Naive thymus-derived CD4-positive, alpha-beta T cell (primary cell): ENCODE data around the gene DAB2IP. TPM values are rescaled to one million over a fixed set of nuclear protein-coding genes. Genes with fewer than 3 reads are reported as not detected.

Source experiments
- ATAC-seq: fragments of 150-1000 bp; cut with Tn5 transposase; 2 replicates; pipeline ENCODE4 v1.10.0; 2021; ENCODE audit warnings: mild to moderate bottlenecking, moderate library complexity
- CTCF ChIA-PET: fragments of 350-600 bp; sonication (Branson Sonifier 250); formaldehyde crosslinking; loops from one replicate; lab custom pipeline; 2021; ENCODE audit warnings: antibody characterized with exemption; lab: Charles Lee
- POLR2A ChIA-PET: fragments of 350-600 bp; sonication (Branson Sonifier 250); formaldehyde crosslinking; loops from one replicate; lab custom pipeline; 2021; ENCODE audit warnings: antibody characterized with exemption, inconsistent platforms; lab: Charles Lee
- DNase-seq, 9 donors: peaks; one replicate each; pipeline versions ENCODE4 v3.0.0 to v3.0.0-alpha.2; 2020 to 2022; ENCODE audit warnings: mixed read lengths in 1 of 9
- H3K27ac ChIP-seq: one replicate; pipeline ENCODE4 v1.7.0; 2013; ENCODE audit warnings: mild to moderate bottlenecking, low read depth, low read length, moderate library complexity
- H3K27me3 ChIP-seq, 2 donors: one replicate each; pipeline ENCODE4 v1.7.0; 2013; ENCODE audit warnings: low read length in 2 of 2, mild to moderate bottlenecking in 2 of 2, moderate library complexity in 2 of 2; ENCODE audit not compliant: control insufficient read depth in 2 of 2, insufficient read depth in 2 of 2
- H3K36me3 ChIP-seq, 3 experiments: 1 replicate in 2 of 3; 2 replicates in 1 of 3; pipeline ENCODE4 v1.7.0; 2013; ENCODE audit warnings: low read length in 3 of 3, mild to moderate bottlenecking in 3 of 3, moderate library complexity in 1 of 3; ENCODE audit not compliant: insufficient read depth in 3 of 3, control insufficient read depth in 2 of 3
- H3K4me1 ChIP-seq, 2 donors: one replicate each; pipeline ENCODE4 v1.7.0; 2013; ENCODE audit warnings: low read length in 2 of 2, mild to moderate bottlenecking in 2 of 2, moderate library complexity in 1 of 2; ENCODE audit not compliant: control insufficient read depth in 2 of 2, insufficient read depth in 2 of 2
- H3K4me3 ChIP-seq: 2 replicates; pipeline ENCODE4 v1.7.0; 2013; ENCODE audit warnings: mild to moderate bottlenecking, low read length
- H3K9me3 ChIP-seq, 3 experiments: 1 replicate in 2 of 3; 2 replicates in 1 of 3; pipeline ENCODE4 v1.7.0; 2013; ENCODE audit warnings: low read length in 3 of 3; ENCODE audit not compliant: control insufficient read depth in 2 of 3
- H3K27ac Mint-ChIP-seq, 9 donors: one replicate each; pipeline ENCODE4 v1.8.0; 2020 to 2022; ENCODE audit warnings: mixed read lengths in 9 of 9, mild to moderate bottlenecking in 8 of 9, moderate library complexity in 5 of 9, inconsistent platforms in 2 of 9
- H3K27me3 Mint-ChIP-seq, 5 donors: one replicate each; pipeline ENCODE4 v1.8.0; 2021 to 2022; ENCODE audit warnings: mixed read lengths in 5 of 5, mild to moderate bottlenecking in 1 of 5
- H3K36me3 Mint-ChIP-seq, 5 donors: one replicate each; pipeline ENCODE4 v1.8.0; 2020 to 2022; ENCODE audit warnings: mixed read lengths in 5 of 5, mild to moderate bottlenecking in 3 of 5, inconsistent platforms in 1 of 5
- H3K4me1 Mint-ChIP-seq, 7 donors: one replicate each; pipeline ENCODE4 v1.8.0; 2020 to 2022; ENCODE audit warnings: mixed read lengths in 7 of 7, mild to moderate bottlenecking in 3 of 7, inconsistent platforms in 1 of 7
- H3K4me3 Mint-ChIP-seq, 10 donors: one replicate each; pipeline ENCODE4 v1.8.0; 2020 to 2022; ENCODE audit warnings: mild to moderate bottlenecking in 10 of 10, mixed read lengths in 10 of 10, moderate library complexity in 6 of 10, inconsistent platforms in 2 of 10
- H3K9me3 Mint-ChIP-seq, 11 donors: one replicate each; pipeline ENCODE4 v1.8.0; 2020 to 2022; ENCODE audit warnings: mixed read lengths in 11 of 11, mild to moderate bottlenecking in 4 of 11, inconsistent platforms in 1 of 11, moderate library complexity in 1 of 11
- intact Hi-C, 2 donors: fragments of 100-400 bp; cut with micrococcal nuclease; formaldehyde crosslinking; loops; one replicate each; pipeline ENCODE4 v1.15.1; 2023
- polyA plus RNA-seq, 2 donors: library from polyadenylated mRNA; unstranded; fragments of 300-500 nt; fragmentation: Illumina TruSeq; gene quantifications; one replicate each; pipeline ENCODE4 v1.2.3, GENCODE V29; 2021
- total RNA-seq, 6 experiments: library from RNA in 5 of 6; stranded (reverse) in 5 of 6; gene quantifications; 1 replicate in 5 of 6; 2 replicates in 1 of 6; pipeline ENCODE4 v1.2.3 and lab custom pipeline; 2021 to 2026

Gene DAB2IP
- total and polyA plus RNA-seq, 7 experiments from 2014 or later: 0.15 TPM; not detected in 6

DNA sequence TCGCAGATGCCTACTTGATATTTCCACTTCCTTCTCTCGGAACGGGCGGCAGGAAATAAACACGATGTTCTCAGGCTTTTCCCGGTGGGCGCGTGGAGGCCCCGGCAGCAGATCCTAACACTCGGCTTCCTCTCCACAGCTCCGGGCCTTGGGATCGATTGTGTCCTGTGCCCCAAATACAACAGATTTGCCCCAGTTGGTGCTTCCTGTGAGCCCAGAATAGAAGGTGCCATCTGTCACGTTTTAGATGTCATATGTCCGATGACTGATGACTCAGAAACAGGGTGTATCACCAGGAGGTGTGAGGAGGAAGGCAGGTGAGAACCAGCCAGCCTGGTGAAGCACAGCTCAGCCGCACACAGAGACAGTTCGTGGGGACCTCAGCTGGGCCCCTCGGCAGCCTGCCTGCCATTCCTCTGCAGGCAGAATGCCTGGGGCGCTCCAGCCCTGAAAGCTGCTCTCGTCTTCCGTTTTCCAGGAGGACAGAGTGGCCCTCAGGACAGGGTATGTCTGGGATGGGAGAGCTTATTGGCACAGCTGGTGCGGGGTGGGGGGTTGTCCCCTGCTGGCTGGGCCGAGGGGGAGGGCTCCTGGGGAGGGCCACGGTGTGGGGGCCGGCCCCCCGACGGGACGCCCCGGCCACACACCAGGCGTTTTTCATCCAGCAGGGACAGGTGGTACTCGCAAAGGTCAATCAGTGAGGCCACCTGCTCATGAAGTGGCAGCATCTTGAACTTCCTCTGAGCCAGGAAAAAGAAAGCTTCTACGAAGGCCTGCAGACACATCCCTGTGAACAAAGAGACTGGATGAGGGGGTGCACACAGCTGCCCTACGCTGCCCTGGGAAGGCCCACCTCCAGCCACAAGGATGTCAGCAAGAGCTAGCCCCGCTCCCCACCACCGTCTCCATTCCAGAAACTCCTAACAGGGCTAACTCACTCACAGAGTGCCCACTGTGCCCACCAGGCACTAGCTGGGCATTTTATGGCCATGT is 171.0 kb downstream of the DAB2IP start:
- DNase-seq: no peak
- no peaks in the 10 kb centered on the region for H3K4me1 ChIP-seq
- Mint-ChIP-seq H3K4me1 (no peaks in the 10 kb centered on the region), H3K4me3 (no peak overlapping the region), H3K9me3 (no peaks in the 10 kb centered on the region), H3K27me3 (no peaks in the 10 kb centered on the region), H3K36me3 (no peaks in the 10 kb centered on the region), H3K27ac (no peak overlapping the region)
- no peak for ATAC-seq
- H3K27me3 ChIP-seq: no peaks in the 10 kb centered on the region
- ChIA-PET POLR2A (no interaction called here), CTCF (no interaction called here)
- intact Hi-C loops: no loop called here
- no peak overlapping the region for H3K27ac ChIP-seq
- no peaks in the 10 kb centered on the region for H3K36me3 ChIP-seq
- H3K9me3 ChIP-seq: no peaks in the 10 kb centered on the region
- no peak overlapping the region for H3K4me3 ChIP-seq

DNA sequence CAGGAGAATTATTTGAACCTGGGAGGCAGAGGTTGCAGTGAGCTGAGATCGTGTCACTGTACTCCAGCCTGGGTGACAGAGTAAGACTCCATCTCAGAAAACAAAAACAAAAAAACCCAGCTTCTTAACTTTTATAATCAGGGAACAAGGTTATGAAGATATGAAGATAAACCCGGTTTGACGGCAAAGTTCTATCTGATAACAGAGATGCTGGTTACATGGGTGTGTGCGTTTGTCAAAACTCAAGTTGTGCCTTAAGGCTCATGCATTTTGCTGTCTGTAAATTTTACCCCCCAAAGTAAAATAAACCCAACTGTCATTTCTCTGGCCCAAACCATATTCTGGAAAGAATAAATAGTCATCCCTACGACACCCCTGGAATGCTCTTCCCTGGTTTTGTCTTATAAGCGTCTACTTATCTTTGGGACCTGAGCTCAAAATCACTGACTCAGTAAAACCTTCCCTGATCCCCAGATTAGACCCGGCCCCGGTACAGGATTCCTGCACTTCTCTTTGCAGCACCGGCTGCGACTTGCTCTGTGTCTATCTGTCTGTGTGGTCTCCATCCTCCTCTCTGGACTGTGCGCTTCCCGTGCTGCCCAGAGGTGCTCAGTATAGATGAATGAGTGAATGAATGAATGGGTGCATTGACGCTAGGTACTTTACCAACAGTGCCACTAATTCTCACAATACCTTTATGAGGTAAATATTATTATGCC is 172.2 kb downstream of the DAB2IP start:
- ATAC-seq: no peak
- CTCF ChIA-PET: no interaction called here
- no peaks in the 10 kb centered on the region for H3K27me3 ChIP-seq
- Mint-ChIP-seq H3K4me3 (no peak overlapping the region), H3K36me3 (no peaks in the 10 kb centered on the region), H3K9me3 (no peaks in the 10 kb centered on the region), H3K4me1 (no peaks in the 10 kb centered on the region), H3K27ac (no peak overlapping the region), H3K27me3 (no peaks in the 10 kb centered on the region)
- no peak overlapping the region for H3K4me3 ChIP-seq
- no peak for DNase-seq
- no peaks in the 10 kb centered on the region for H3K4me1 ChIP-seq
- no peaks in the 10 kb centered on the region for H3K9me3 ChIP-seq
- POLR2A ChIA-PET: no interaction called here
- intact Hi-C loops: no loop called here
- no peaks in the 10 kb centered on the region for H3K36me3 ChIP-seq
- no peak overlapping the region for H3K27ac ChIP-seq

DNA sequence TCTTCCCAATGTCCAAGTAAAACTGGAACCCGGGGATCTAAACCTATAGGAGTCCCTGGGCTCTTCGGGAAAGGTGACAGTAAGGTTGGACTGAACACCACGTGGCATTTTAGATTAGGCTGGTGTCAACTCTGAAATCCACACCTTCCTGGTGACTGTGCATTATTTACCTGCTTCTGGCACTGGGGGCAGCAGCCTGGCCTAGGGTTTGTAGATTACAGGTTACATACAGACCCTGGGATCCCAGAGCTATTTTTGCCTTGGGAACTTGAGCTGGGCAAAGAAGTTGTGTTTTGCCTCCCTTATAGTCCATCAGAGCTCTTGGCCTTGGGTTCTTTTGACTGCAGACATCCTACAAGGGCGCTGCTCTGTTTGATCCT is 173.2 kb downstream of the DAB2IP start:
- Histone ChIP-seq H3K36me3 (no peaks in the 10 kb centered on the region), H3K9me3 (no peaks in the 10 kb centered on the region), H3K27ac (no peak overlapping the region), H3K4me3 (no peak overlapping the region), H3K4me1 (no peaks in the 10 kb centered on the region), H3K27me3 (no peaks in the 10 kb centered on the region)
- intact Hi-C loops: no loop called here
- Mint-ChIP-seq H3K36me3 (no peaks in the 10 kb centered on the region), H3K27me3 (no peaks in the 10 kb centered on the region), H3K4me3 (no peak overlapping the region), H3K4me1 (no peaks in the 10 kb centered on the region), H3K9me3 (no peaks in the 10 kb centered on the region), H3K27ac (no peak overlapping the region)
- CTCF ChIA-PET: no interaction called here
- POLR2A ChIA-PET: no interaction called here
- no peak for ATAC-seq
- DNase-seq: no peak

DNA sequence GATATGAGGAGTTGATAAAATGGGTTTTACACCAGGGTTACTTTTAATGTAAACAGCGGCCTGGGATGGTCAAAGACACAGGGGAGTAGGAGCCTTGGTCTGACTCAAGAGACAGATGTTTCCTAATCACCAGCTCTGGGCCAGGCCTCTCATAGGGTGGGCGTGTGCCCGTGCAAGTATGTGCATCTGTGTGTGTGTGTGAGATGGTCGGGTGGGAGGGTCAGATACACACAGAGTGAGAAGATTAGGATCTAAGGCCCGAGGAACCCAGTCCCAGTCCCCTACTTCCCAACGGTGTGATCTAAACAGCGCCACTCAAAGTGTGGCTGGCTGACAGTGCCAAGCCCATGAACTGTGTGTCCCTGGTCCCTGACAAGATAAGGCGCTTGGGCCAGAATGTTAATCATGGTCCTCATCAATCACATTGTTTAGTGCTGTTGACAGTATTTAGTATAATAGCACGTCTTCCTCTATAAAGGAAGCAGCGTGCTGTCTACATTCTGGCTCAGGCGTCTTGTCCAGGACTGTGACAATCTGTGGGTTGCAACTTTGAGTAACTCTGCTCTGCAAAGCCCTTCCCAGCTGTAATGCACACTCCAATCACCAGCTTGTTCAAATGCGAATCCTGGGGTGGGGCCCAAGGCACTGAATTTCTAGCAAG is 173.7 kb downstream of the DAB2IP start:
- DNase-seq (no peak), ATAC-seq (no peak)
- Mint-ChIP-seq H3K27ac (no peak overlapping the region), H3K27me3 (no peaks in the 10 kb centered on the region), H3K9me3 (no peaks in the 10 kb centered on the region), H3K36me3 (no peaks in the 10 kb centered on the region), H3K4me3 (no peak overlapping the region), H3K4me1 (no peaks in the 10 kb centered on the region)
- H3K36me3 ChIP-seq: no peaks in the 10 kb centered on the region
- intact Hi-C loops: no loop called here
- H3K27me3 ChIP-seq: no peaks in the 10 kb centered on the region
- CTCF ChIA-PET: no interaction called here
- H3K27ac ChIP-seq: no peak overlapping the region
- H3K4me3 ChIP-seq: no peak overlapping the region
- no peaks in the 10 kb centered on the region for H3K4me1 ChIP-seq
- H3K9me3 ChIP-seq: no peaks in the 10 kb centered on the region
- POLR2A ChIA-PET: no interaction called here

DNA sequence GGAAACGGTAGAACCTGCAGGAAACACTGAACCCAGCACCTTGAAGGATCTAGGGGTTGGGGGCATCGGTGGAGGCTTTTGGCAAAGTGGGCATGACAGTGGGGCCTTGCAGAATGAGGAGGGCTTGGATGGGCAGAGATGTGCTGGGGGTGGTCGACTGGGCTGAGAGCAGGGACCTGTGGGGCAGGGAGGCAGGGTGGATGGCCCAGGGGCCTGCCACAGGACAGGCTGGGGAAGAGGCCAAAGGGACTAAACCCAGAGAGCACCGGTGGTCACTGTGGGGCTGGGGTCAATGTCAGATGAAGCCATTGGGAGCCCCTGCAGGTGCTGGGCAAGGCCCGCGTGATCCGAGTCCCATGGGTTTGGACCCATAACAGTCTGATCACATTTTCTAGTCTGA is 175.3 kb downstream of the DAB2IP start:
- ATAC-seq: no peak
- DNase-seq: no peak
- no peaks in the 10 kb centered on the region for H3K9me3 Mint-ChIP-seq
- Histone ChIP-seq H3K9me3 (no peaks in the 10 kb centered on the region), H3K27me3 (no peaks in the 10 kb centered on the region), H3K4me3 (no peak overlapping the region), H3K27ac (no peak overlapping the region), H3K36me3 (no peaks in the 10 kb centered on the region), H3K4me1 (no peaks in the 10 kb centered on the region)
- no peaks in the 10 kb centered on the region for H3K4me1 Mint-ChIP-seq
- ChIA-PET CTCF (no interaction called here), POLR2A (no interaction called here)
- H3K27me3 Mint-ChIP-seq: no peaks in the 10 kb centered on the region
- H3K36me3 Mint-ChIP-seq: no peaks in the 10 kb centered on the region
- intact Hi-C loops: no loop called here
- no peak overlapping the region for H3K27ac Mint-ChIP-seq
- H3K4me3 Mint-ChIP-seq: no peak overlapping the region

GRCh38 chr9:121827251-121827967 is 176.0 kb downstream of the DAB2IP start:
- DNase-seq (no peak), ATAC-seq (no peak)
- CTCF ChIA-PET: no interaction called here
- POLR2A ChIA-PET: no interaction called here
- Mint-ChIP-seq H3K36me3 (no peaks in the 10 kb centered on the region), H3K27me3 (no peaks in the 10 kb centered on the region), H3K4me1 (no peaks in the 10 kb centered on the region), H3K9me3 (no peaks in the 10 kb centered on the region), H3K4me3 (no peak overlapping the region), H3K27ac (no peak overlapping the region)
- intact Hi-C loops: no loop called here
- no peaks in the 10 kb centered on the region for H3K27me3 ChIP-seq
- H3K4me3 ChIP-seq: no peak overlapping the region
- no peaks in the 10 kb centered on the region for H3K36me3 ChIP-seq
- H3K9me3 ChIP-seq: no peaks in the 10 kb centered on the region
- H3K4me1 ChIP-seq: no peaks in the 10 kb centered on the region
- no peak overlapping the region for H3K27ac ChIP-seq
